SH-SY5Y (cell line): Measurements from ENCODE around the gene ZDHHC5.

Experiments
- GATA2 ChIP-seq: IDR thresholded peaks from 2 replicates; pipeline ENCODE4 v1.6.1; 2011; ENCODE audit warnings: mild to moderate bottlenecking, low read depth, low read length
- GATA3 ChIP-seq: IDR thresholded peaks from 2 replicates; pipeline ENCODE4 v1.6.1; 2011; ENCODE audit warnings: low read depth, mild to moderate bottlenecking, low read length, moderate library complexity

DNA sequence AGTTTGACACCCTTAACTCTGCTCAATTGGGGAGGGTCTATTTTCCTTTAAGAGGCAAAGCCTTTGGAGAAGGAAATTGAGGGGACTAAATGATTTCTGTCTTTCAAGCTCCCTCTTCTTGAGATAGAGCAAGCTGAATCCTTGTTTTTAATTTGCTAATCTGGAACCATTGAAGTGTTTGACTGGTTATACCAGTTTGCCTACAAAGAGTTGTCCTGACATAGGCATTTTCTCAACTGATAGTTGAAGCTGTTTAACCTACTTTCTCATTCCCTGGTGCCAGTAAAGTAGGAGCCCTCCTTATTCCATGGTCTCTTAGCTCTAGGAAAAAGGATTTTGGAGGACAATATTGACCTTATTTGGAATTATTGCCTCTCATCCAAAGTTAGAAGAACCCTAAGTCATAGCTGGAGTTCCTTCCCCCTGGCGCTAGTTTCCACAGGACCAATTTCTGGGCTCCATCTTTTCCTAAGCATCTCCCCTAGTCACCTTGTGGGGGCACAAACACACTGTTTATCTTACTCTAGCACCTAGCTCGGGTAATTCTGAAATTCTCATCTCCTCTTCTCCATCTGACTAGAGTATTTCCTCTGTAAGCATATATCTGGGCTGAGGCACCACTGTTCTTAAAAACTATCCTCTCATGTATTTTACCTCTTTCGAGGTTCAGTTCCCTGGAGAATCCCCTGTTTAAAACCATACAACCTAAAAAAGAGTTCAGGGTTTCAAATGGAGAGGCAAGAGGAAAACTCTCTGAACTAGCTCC, 7.4 kb downstream of the ZDHHC5 start:
- TF ChIP-seq GATA2 (no peak), GATA3 (no peak)
